ENCODE data around the gene CADPS.

GRCh38 chr3:62710751-62711150, 164.5 kb downstream of the CADPS start:
- TF ChIP-seq CTCF (optimal IDR thresholded peaks at IDR 0.05 in 1 of 3, IDR thresholded peaks at IDR 0.05 in 1 of 3, conservative IDR thresholded peaks at IDR 0.05 in 1 of 3; ENCODE audit: extremely low read depth in 1 of 3, insufficient read depth in 2 of 3, low read length in 3 of 3) (no peak), EZH2 (IDR thresholded peaks at IDR 0.05; ENCODE audit: low read length) (no peak)
